HCT116 (cell line): ENCODE results near the gene LMNTD1.

Source experiments
- EGR1 ChIP-seq: IDR thresholded peaks from 2 replicates; pipeline ENCODE4 v1.6.1; 2012; ENCODE audit warnings: low read depth
- EZH2 ChIP-seq: fragments of 200-600 bp; sonication (generic); IDR thresholded peaks from 2 replicates; pipeline ENCODE4 v1.6.1; 2017; ENCODE audit warnings: antibody characterized with exemption, mixed run types
- FOSL1 ChIP-seq: IDR thresholded peaks from 2 replicates; pipeline ENCODE4 v1.6.1; 2012; ENCODE audit warnings: low read depth
- JUND ChIP-seq: IDR thresholded peaks from 2 replicates; pipeline ENCODE4 v1.6.1; 2012
- POLR2A ChIP-seq: IDR thresholded peaks from 2 replicates; pipeline ENCODE4 v1.7.0; 2011; ENCODE audit warnings: borderline replicate concordance; ENCODE audit not compliant: insufficient read depth, insufficient read length; ENCODE audit errors: extremely low read depth
- POLR2AphosphoS5 ChIP-seq: IDR thresholded peaks from 2 replicates; pipeline ENCODE4 v1.6.1; 2011; ENCODE audit warnings: mild to moderate bottlenecking, low read depth, low read length, moderate library complexity
- RAD21 ChIP-seq: IDR thresholded peaks from 2 replicates; pipeline ENCODE4 v1.6.1; 2012; ENCODE audit warnings: low read depth, mild to moderate bottlenecking
- SP1 ChIP-seq: IDR thresholded peaks from 2 replicates; pipeline ENCODE4 v1.6.1; 2012; ENCODE audit warnings: low read depth
- YY1 ChIP-seq: IDR thresholded peaks from 2 replicates; pipeline ENCODE4 v1.6.1; 2011; ENCODE audit warnings: low read length, low read depth, moderate library complexity, mild to moderate bottlenecking; ENCODE audit not compliant: insufficient replicate concordance; ENCODE audit errors: extremely low read depth
- ZFX ChIP-seq: fragments of 450-650 bp; IDR thresholded peaks from 2 replicates; pipeline ENCODE4 v1.6.1; 2017
- TF ChIP-seq, protein P1 (sequence below), 3 experiments: fragments of 200-600 bp in 1 of 3; sonication (generic) in 1 of 3; IDR thresholded peaks in 2 of 3; conservative IDR thresholded peaks in 1 of 3; 2 replicates each; pipeline ENCODE4 v1.5.1; 2012 to 2017; ENCODE audit warnings: low read depth in 2 of 3, low read length in 2 of 3, antibody characterized with exemption in 1 of 3, borderline replicate concordance in 1 of 3, control low read depth in 1 of 3, mild to moderate bottlenecking in 1 of 3, mixed read lengths in 1 of 3, mixed run types in 1 of 3, moderate library complexity in 1 of 3; ENCODE audit not compliant: insufficient read depth in 1 of 3
- TF ChIP-seq, protein P2 (sequence below): IDR thresholded peaks from 2 replicates; pipeline ENCODE4 v1.6.1; 2012
- TF ChIP-seq, protein P3 (sequence below): IDR thresholded peaks from 2 replicates; pipeline ENCODE4 v1.6.1; 2012; ENCODE audit warnings: low read depth

DNA sequence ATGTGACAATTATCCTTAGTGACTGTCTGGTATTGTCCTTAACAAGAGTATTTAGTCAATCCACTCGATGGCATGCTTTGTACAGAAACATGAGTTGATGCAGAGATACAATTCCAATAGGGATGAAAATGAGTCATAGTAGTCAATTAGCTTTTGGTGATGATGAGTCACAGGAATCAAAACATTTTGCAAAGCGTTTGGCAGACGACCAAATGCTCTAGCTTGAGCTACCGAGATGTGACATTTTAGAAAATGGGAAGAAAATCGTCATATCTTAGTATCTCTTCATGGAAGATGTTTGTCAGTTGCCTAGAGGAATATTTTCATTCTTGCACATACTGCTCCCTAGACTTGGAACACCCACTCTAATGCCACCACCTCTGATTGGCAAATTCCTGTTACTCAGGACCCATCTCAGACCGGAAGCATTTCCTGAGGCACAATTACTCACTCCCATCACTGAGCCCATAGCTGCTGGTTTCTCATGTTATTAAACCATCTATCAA, 95.0 kb downstream of the LMNTD1 start:
- TF ChIP-seq, protein P1, sequence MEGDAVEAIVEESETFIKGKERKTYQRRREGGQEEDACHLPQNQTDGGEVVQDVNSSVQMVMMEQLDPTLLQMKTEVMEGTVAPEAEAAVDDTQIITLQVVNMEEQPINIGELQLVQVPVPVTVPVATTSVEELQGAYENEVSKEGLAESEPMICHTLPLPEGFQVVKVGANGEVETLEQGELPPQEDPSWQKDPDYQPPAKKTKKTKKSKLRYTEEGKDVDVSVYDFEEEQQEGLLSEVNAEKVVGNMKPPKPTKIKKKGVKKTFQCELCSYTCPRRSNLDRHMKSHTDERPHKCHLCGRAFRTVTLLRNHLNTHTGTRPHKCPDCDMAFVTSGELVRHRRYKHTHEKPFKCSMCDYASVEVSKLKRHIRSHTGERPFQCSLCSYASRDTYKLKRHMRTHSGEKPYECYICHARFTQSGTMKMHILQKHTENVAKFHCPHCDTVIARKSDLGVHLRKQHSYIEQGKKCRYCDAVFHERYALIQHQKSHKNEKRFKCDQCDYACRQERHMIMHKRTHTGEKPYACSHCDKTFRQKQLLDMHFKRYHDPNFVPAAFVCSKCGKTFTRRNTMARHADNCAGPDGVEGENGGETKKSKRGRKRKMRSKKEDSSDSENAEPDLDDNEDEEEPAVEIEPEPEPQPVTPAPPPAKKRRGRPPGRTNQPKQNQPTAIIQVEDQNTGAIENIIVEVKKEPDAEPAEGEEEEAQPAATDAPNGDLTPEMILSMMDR (IDR thresholded peaks at IDR 0.05 in 2 of 3, conservative IDR thresholded peaks at IDR 0.05 in 1 of 3; ENCODE audit: borderline replicate concordance in 1 of 3, insufficient read depth in 1 of 3, low read depth in 2 of 3, low read length in 2 of 3): no peak
- no peak for TF ChIP-seq POLR2A
- TF ChIP-seq POLR2AphosphoS5: peak; percentile 42; the same call in 1 of the 2 replicates
- TF ChIP-seq FOSL1: peak; percentile 96
- peak; percentile 94 for TF ChIP-seq JUND
- peak; percentile 39 for TF ChIP-seq RAD21
- no peak for TF ChIP-seq ZFX
- no peak for TF ChIP-seq EZH2
- TF ChIP-seq EGR1: peak; percentile 61; the same call in 1 of the 2 replicates
- TF ChIP-seq, protein P2, sequence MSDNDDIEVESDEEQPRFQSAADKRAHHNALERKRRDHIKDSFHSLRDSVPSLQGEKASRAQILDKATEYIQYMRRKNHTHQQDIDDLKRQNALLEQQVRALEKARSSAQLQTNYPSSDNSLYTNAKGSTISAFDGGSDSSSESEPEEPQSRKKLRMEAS: peak; percentile 58; the same call in 1 of the 2 replicates
- peak; percentile 86 for TF ChIP-seq SP1
- TF ChIP-seq YY1: no peak
- TF ChIP-seq, protein P3, sequence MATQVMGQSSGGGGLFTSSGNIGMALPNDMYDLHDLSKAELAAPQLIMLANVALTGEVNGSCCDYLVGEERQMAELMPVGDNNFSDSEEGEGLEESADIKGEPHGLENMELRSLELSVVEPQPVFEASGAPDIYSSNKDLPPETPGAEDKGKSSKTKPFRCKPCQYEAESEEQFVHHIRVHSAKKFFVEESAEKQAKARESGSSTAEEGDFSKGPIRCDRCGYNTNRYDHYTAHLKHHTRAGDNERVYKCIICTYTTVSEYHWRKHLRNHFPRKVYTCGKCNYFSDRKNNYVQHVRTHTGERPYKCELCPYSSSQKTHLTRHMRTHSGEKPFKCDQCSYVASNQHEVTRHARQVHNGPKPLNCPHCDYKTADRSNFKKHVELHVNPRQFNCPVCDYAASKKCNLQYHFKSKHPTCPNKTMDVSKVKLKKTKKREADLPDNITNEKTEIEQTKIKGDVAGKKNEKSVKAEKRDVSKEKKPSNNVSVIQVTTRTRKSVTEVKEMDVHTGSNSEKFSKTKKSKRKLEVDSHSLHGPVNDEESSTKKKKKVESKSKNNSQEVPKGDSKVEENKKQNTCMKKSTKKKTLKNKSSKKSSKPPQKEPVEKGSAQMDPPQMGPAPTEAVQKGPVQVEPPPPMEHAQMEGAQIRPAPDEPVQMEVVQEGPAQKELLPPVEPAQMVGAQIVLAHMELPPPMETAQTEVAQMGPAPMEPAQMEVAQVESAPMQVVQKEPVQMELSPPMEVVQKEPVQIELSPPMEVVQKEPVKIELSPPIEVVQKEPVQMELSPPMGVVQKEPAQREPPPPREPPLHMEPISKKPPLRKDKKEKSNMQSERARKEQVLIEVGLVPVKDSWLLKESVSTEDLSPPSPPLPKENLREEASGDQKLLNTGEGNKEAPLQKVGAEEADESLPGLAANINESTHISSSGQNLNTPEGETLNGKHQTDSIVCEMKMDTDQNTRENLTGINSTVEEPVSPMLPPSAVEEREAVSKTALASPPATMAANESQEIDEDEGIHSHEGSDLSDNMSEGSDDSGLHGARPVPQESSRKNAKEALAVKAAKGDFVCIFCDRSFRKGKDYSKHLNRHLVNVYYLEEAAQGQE: no peak
